Measurements from ENCODE around the gene AIRE.

DNA sequence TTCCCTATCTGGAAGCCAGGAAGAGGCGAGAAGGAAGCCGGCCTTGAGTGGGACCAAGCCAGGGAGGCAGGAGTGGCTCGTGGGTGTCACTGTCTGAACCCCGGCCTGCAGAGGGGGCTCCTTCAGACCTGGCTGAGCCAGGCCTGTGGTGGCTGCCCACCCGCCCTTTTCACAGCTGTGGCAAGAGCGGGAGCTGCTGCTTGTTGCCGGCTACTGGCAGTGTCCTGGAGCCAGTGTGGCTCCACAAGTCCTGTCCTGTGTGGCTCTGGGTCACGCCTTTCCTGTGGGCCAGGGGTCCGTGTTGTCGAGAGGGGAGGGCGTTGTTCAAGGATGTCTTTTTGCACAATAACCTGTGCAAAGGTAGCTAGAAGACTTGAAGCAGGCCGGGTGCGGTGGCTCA is 15.5 kb downstream of the AIRE start:
- TF ChIP-seq EP300 (IDR thresholded peaks at IDR 0.05; ENCODE audit: borderline replicate concordance) (no peak), YY1 (IDR thresholded peaks at IDR 0.05; ENCODE audit: low read depth) (no peak), TAF1 (IDR thresholded peaks at IDR 0.05; ENCODE audit: low read depth) (no peak), REST (IDR thresholded peaks at IDR 0.05; ENCODE audit: low read depth) (no peak), RAD21 (IDR thresholded peaks at IDR 0.05; ENCODE audit: low read depth) (no peak), CEBPB (IDR thresholded peaks at IDR 0.05) (no peak), ZBTB7A (IDR thresholded peaks at IDR 0.05; ENCODE audit: low read depth) (no peak)
